ENCODE results near the gene CACNB3. TPM values are rescaled to one million over a fixed set of nuclear protein-coding genes. Genes with fewer than 3 reads are reported as not detected.
A peak's percentile ranks its signal among the peaks of the same experiment; 100 is the strongest.

Gene CACNB3
- total RNA-seq, 1 donor from 2014 or later = 7.5 TPM

DNA sequence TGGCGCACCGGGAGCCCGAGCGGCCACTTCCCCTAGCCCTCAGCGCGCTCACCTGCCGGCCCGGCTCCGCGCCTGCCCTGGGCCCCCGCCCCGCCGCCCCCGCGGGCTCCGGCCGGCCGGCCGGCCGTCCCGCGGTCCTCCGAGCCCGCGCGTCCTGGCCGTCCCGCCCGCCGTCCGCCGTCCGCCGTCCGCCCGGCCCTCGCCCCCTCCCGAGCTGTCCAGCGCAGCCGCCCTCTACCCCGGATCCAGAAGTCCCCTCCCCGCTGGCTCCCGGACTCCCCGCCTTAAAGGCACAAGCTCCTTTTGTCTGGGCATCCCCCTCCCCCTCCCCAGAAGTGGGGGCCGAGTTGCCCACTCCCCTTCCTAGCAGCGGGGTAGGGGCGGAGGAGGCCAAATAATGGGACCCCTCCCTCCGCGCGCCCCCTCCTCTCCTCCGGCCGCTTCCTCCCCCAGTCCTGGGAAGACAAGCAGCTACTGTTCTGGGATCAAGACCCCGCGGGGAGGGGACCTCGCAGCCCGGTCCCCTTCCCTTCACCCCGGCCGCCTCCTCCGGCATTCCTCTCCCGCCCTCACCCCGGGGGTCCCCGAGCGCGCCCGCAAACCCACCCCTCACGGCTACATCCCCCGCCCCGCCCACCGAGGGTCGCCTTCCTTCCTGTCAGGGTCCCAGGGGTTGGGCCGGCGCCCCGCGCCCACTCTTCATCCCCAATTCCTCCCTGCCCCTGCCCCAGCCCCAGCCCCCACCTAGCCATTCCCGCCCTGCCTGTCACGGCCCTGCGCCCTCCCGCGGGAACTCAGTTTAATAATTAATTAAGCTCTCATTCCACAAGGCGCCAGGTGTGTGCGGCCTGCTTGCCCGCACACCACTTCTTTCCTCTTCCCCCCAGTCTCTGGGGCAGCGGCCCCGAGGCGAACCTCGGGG lies 29.2 kb upstream of the CACNB3 start, which contains the start of gene ADCY6:
Gene ADCY6 (minus strand): TSS at position 236 of the 922 bp plus-strand sequence. CDS start 5,655 bp downstream, outside the sequence.
- peak; percentile 83 for DNase-seq (ENCODE audit: low spot score)

DNA sequence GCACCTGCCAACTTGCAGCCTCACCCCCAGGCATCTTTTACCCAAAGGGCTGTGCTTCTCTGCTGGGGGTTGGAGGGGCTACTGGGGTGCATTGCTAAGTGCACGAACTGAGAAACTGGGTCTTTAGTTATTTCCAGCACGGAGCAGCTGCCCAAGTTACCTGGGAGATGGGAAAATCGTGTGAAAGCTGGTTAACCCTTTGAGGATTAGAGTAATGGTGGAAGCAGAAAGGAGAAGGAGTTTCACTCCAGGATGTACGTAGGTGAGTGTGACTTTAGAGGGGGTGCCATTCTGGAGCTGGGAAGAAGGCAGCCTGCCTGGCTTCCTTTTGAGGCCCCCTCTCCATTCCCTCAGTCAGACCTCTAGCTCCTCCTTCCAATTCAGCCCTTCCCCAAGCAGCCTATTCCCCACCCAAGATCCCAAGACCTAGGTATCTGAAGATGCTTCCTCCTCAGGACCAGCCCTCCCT lies 28.4 kb upstream of the CACNB3 start:
- no peak for DNase-seq (ENCODE audit: low spot score)

DNA sequence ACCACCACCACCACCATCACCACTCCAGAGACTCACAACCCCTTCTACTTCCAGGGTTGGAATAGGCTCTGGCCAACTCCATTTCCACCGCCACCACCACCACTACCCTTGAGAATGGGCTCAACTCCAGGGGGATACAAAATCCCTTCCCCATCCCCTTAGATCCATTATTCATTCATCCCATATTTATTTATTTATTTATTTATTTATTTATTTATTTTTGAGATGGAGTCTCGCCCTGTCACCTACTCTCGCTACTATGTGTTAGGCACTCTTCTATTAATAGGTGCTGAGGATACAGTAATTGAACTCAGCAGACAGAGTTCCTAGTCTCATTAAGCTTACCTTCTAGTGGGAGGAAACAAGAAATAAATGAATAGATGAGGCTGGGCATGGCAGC lies 24.6 kb upstream of the CACNB3 start:
- no peak for DNase-seq (ENCODE audit: low spot score)

DNA sequence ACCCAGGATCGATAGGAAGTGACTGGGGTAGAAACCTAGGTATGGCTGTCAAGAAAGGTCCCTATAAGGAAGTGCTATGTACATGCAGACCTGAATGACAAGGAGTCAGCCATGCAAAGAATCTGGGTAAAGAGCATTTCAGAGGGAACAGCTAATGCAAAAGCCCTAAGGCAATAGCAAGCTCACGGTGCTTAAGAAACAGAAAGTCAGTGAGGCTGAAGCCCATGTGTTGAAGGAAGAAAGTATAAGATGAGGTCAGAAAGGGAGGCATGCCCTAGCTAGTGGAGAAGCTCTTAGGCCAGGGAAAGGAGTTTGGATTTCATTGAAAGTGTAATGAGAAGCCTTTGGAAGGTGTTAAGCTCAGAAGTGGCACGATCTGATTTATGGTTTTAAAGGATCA lies 23.4 kb upstream of the CACNB3 start:
- DNase-seq (ENCODE audit: low spot score) = peak; percentile 60

DNA sequence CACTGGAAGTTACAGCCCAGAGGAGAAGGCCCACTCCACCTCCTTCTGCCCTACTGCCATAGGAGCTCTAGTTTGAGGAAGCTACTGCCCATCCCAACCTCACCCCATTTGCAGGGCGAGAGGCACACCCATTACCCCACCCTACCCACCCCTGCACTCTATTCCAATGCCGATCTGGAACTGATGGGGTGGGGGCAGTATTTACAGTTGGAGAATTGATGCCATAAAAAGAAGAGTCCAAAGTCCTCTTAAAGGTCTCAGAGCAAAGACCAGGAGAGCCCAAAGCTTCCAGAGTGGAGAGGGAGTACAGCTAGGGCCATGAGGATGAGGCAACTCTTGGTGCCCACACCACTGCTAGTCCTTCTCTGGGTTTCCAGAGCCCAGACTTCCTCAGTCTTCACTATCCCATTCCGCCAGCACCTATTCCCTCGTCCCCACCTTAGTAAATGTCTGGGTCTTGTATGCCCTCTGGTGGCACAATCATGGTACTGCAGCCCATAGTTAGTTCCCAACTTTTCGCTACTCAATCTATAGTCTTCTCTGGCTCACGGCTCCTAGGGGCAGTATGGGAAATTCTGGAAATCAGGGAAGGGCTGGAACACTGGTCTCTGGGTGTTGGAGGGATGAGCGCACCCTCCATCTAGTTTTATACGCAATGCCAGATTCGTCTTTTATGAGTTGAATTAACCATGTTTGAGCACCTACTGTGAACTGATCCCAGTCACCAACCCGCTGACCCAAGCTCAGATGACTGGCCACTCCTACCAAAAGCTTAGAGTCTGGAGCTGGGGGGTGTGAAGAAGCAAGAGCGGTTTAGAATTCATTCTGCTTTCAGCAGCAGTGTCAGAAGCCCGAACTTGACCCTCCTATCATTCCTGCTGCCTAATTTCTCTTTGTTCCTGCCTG lies 22.5 kb upstream of the CACNB3 start:
- DNase-seq (ENCODE audit: low spot score) = peak; percentile 82

DNA sequence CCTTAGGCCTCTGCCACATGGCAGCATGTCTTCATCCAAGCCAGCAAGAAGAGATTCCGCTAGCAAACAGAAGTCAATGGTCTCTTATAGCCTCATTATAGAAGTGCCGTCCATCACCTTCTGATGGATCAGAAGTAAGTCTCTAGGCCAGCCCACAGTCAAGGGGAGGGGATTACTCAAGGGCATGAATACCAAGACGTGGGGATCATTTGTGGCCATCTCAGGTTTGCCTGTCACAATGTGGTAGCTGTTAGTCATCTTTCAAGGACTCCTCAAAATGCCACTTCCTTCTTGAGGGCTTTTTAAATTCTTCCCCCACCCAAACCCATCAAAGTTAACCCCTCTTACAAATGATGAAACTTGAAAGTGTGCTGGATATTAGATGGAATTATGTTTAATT lies 21.3 kb upstream of the CACNB3 start:
- no peak for DNase-seq (ENCODE audit: low spot score)

DNA sequence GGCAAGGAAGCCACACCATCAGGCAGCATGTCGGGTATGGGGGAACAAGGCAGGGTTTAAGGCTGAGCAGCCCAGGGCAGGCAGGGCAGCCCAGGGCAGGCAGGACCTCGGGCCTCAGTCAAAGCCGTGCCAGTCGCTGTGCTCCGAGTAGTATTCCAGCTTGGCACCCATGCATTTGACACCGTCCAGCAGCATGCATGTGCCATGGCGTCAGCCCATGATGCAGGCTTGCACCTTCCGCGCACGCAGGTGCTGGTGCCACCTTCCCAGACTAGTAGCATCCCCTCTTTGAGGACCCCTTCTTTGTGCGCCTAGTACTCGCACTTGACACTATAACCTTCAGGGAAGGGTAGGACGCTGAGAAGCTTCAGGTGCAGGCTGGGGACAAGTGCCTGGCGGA lies 17.8 kb upstream of the CACNB3 start:
- DNase-seq (ENCODE audit: low spot score) = no peak

DNA sequence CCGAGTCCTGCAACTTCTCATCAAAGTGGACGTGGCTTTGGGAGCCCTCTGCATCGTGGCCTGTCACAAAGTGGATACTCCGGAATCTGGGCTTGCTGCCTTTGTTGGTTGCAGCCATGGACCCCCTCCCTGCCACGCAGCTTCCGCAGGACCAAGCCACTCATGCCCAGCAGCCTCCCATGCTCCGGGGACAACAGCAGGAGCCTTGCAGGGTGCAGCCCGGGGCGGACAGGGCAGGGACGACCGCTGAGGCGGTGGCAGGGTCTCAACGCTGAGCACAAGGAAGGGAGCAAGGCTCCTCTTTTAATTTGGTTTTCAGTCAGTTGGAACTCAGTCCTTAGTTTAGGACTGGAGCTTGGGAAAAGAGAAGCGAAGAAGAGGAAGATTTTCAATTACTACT lies 17.3 kb upstream of the CACNB3 start:
- DNase-seq (ENCODE audit: low spot score) = no peak

DNA sequence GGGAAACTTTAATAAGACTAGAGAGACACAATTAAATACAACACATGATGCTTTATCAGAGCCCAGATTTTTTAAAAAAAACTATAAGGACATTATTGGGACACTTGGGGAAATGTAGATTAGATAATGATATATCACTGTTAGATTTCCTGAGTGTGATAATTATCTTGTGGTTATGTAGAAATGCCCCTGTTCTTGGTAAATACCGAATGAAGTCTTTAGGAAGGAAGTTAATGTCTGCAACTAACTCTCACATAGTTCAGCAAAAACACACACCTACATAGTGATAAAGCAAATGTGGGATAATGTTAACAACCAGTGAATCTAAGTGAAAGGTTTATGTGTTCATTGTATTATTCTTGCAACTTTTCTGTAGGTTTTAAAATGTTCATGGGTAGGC lies 14.6 kb upstream of the CACNB3 start:
- no peak for DNase-seq (ENCODE audit: low spot score)

DNA sequence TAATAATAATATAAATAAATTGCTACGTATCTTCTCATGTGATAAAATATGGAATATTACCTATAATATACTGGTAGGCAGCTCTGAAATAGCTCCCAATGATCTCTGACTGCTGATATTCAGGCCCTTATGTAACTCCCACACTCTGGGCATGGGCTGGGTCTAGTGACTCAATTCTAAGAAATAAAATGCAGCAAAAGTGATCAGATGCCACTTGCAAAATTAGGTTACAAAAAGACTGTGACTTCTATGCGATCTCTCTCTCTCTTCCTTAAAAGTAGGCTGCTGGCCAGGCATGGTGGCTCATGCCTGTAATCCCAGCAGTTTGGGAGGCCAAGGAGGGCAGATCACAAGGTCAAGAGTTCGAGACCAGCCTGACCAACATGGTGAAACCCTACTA lies 10.3 kb upstream of the CACNB3 start:
- DNase-seq (ENCODE audit: low spot score) = no peak

DNA sequence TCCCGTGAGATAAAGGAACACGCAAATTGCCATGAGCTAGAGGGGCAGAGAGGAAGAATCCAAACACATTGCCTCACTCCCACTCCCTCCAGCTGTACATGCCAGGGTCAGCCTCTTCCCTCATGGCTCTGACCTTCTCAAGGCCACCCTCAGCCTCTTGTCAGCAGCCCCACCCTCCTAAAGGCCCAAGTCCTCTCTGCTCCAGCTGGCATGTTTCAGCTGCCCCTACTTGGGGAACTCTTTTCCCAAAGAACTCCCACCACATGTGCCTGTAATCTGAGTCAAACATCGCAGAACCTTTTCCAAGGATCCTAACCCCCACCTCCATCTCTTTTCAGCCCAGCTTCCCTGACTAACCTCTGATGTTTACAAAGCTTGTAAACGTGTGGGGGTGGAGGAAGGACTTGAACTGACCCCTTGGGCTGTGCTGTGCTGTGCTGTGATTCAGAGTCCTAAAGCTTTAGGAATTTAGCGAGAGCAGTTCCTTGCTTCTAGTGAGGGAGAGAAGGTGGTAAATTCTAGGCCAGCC lies 7.3 kb upstream of the CACNB3 start:
- DNase-seq (ENCODE audit: low spot score) = peak; percentile 73

DNA sequence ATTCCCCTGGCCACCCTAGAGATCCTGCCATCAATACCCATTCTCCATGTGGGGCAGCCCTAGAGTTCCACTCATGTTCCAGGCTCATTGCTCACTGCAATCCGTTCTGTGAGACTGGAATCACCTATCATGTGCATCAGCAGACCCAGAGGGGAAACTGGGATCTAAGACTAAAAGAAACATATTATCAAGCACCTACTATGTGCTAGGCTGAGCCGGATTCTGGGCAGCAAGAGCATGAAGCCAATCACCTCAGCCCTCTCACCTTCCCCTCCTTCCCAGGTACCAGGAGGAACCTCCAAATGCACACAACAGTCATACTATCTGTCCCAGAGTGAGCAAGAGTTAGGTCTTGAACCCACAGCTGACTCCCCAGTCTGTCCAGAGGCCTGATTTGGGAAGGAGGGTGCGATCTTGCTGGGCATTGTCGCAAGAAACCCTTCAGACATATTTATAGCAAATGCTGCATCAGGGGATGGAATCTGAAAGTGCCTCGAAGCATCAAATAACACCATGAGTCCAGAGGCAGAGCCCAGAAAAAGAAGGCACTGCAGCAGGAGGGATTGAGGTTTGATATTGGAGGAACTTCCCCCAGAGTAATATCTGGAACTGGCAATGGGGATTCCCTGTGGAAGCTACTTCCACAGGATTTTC lies 6.7 kb upstream of the CACNB3 start:
- no peak for DNase-seq (ENCODE audit: low spot score)

DNA sequence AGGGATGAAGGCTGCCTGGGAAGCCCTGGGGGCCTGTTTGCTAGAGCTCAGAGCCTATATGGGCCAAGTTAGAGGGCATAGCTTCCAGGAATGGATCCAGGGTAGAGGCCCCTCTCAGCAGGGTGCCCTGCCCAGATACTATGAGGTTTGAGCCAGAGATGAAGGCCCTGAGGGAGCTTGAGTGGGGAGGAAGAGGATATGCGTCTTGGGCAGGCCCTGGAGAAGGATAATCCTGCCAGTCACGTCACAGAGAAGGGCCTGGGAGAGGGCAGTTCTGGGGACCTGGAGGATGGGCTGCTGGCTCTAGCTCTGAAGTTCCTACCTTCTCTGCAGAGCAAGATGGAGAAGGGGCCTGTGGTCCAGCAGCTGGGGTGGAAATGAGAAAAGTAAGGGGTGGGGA lies 5.9 kb upstream of the CACNB3 start:
- DNase-seq (ENCODE audit: low spot score) = peak; percentile 78

DNA sequence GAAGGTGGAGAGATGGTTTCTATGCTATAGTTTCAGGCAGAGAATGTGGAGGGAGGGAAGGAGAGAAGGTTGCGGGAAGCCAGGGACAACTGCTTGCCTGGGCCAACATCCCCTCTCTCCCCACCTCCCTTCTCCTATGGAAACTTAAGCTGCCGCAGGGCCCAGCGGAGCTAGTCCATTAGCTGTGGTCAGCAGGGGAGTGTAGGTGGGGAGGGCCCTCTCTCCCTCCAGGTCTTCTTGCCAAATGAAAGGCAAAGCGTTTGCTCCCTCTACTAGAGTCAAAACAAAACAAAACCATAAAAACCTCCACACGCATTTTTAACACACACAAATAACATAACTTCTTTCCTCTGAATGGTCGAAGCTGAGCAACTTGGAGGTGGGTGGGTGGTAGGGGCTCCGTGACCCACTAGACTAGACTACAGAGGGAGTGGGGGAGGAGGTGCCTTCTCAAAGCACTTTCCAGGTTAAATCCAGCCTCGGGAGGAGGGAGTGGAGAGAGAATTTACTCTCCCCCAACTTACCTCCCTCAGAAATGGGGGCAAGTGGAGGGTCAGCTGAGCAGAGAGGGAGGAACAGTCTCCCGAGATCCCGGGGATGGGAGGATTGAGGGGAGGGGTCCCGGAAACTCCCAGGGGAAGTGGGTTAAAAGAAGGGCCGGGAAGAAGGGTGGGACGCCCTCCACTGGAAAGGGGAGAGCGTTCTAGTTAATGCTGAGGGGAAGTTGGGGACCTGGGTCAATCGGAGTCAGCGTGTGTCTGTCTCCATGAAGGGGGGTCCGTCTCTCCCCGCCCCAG lies 4.6 kb upstream of the CACNB3 start:
- DNase-seq (ENCODE audit: low spot score) = no peak

DNA sequence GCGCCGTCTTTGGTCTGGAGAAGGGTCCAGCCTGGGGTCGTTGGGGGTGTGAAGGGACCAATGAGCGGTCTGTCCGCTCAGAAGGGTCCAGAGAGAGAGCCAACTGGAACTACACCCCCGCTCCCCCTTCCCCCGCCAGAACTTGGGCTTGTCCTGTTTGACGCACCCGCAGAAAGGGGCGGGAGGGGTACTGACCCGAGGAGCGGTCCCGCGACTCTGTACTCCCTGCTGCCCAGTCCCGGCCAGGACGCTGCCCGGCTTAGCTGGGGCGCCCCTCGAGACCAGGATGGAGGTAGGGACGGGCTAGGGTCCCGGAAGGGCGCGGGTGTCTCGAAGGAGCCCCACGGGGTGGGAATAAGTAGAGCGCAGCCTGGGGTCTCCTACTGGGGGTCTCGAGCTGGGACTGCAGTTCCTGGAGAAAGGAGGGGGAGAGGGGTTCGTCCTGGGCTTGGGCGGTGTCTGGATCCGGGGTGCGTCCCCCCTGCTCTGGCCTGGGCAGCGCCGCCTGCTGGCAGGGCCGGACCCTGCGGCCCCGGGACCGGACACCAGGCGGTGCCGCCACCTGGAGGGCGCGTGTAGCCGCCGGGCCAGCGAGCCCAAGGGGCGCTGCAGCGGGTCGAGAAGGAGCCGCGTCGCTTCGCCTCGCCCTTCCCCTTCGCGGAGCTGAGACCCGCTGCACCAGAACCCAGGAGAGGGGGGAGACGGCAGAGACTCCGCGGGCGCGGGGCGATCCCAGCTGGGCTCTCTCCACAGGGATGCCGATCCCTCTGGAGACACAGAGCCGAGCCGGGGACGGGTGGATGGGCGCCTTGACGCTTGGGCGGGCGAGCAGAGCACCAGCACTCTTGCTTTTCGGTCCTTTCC lies 3.8 kb upstream of the CACNB3 start:
- DNase-seq (ENCODE audit: low spot score) = peak; percentile 77

DNA sequence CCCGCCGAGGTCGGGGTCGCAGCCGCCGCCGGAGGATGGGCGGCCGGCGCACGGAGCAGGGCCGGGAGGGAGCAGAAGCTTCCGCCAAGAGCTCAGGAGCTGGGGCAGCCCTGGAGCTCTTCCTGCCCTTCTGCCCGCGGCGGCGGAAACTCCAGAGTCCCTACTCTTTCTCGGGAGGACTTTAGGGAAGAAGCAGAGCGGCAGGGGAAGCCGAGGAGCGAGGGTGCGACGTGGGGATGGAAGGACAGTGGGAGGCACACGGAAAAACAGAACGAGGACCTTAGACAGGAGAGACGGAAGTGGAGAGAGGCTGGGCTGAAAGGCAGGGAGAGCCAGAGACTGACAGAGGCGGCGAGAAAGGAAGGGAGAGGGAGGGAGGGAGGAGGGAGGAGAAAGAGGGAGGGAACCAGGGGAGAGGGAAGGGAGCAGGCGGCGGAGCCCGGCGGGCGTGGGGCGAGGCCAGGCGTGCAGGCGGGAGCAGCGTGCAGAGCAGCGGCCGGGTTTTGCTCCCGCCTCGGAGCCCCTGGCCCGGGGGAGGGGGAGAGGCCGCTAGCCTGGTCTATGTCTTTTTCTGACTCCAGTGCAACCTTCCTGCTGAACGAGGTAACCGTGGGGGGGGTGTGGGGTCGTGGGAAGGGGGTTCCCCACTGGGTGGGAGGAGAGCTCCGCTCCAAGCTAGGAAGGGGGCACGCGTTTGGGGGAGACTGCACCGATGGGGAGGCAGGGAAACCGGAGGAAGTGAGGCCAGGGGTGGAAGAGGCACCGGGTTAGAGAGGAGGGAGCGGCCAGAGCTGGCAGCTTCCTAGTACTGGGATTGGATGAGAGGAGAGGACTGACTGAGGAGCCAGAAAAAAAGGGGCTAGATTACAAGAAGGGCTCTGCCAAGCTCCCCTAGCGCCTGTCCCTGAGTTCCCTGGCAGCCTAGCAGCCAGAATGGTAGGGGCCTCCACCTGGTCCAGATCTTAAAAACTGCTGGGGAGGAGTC lies 2.9 kb upstream of the CACNB3 start:
- peak; percentile 96 for DNase-seq (ENCODE audit: low spot score)

DNA sequence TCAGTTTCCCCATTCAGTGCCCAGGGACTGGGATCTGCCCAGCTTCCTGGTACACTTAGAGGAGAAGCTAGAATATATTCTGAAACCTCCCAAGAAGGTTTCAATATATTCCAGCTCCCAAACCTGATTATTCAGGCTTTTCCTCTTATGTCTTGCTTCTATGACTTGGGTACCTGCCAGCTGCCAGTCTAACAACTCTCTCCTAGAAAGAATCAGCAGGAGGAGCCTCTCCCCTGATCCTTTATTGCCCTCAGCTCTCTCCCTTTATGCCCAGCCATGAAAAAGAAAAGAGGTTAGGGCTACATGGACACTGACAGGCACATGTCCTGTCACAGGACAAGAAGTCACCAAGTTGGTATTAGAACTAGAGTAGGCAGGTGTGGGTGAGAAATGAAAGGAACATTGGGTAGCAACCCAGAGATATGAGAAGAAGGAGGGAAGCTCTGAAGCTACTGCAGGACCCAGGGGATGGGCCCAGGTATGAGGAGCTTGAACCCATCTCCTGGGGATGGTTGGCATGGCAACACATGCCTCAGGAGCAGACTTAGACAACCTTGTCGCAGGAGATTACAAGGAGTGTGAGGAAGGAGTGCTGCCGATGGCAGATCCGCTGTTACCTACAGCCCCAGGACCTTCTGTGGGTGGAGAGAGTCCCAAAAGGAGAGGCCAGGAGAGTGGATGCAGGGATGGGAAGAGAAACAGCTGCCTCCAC lies 2.0 kb upstream of the CACNB3 start:
- peak; percentile 24 for DNase-seq (ENCODE audit: low spot score)
